Subcutaneous abdominal adipose tissue (tissue), 5 donors: ENCODE measurements around the gene PIK3AP1.
"Not testable (repeated sequence)": the region's sequence is repeated elsewhere in the genome, so short reads cannot be mapped to it uniquely, and the experiment has no call there.

Experiments
- H3K27ac ChIP-seq: one replicate; pipeline ENCODE4 v1.7.0; 2013; ENCODE audit warnings: low read depth, mild to moderate bottlenecking, inconsistent platforms, low read length, moderate library complexity
- H3K27me3 ChIP-seq, 5 donors: one replicate each; pipeline ENCODE4 v1.7.0; 2013; ENCODE audit warnings: low read length in 5 of 5, inconsistent platforms in 1 of 5; ENCODE audit not compliant: control insufficient read depth in 5 of 5, insufficient read depth in 4 of 5
- H3K36me3 ChIP-seq, 5 donors: one replicate each; pipeline ENCODE4 v1.7.0; 2013; ENCODE audit warnings: low read length in 5 of 5; ENCODE audit not compliant: control insufficient read depth in 5 of 5, insufficient read depth in 5 of 5
- H3K4me1 ChIP-seq, 5 donors: one replicate each; pipeline ENCODE4 v1.7.0; 2013; ENCODE audit warnings: low read length in 5 of 5, mild to moderate bottlenecking in 3 of 5, moderate library complexity in 1 of 5; ENCODE audit not compliant: control insufficient read depth in 5 of 5, insufficient read depth in 5 of 5
- H3K4me3 ChIP-seq, 5 donors: one replicate each; pipeline ENCODE4 v1.7.0; 2013; ENCODE audit warnings: low read length in 5 of 5, low read depth in 1 of 5
- H3K9ac ChIP-seq, 5 donors: one replicate each; pipeline ENCODE4 v1.7.0; 2013; ENCODE audit warnings: low read length in 5 of 5, mild to moderate bottlenecking in 4 of 5, moderate library complexity in 3 of 5
- H3K9me3 ChIP-seq, 5 donors: one replicate each; pipeline ENCODE4 v1.7.0; 2013; ENCODE audit warnings: low read length in 5 of 5; ENCODE audit not compliant: control insufficient read depth in 5 of 5
- donor health status: healthy.
- donor health status: healthy.
- donor health status: healthy.
- donor health status: healthy.
- donor health status: healthy.

PIK3AP1 gene

GRCh38 chr10:96698305-96698704 lies 22.0 kb downstream of the PIK3AP1 start:
- peaks cover 0 to 12% (median 0%) of the 10 kb centered on the region in 5 donors for H3K4me1 ChIP-seq
- not testable (repeated sequence) for H3K27ac ChIP-seq, H3K27me3 ChIP-seq, H3K9me3 ChIP-seq, H3K9ac ChIP-seq, H3K36me3 ChIP-seq, H3K4me3 ChIP-seq

- no peak overlapping the region for H3K9ac ChIP-seq
- no peak overlapping the region for H3K4me3 ChIP-seq
- peaks cover 0 to 12% (median 0%) of the 10 kb centered on the region in 5 donors for H3K4me1 ChIP-seq
- peaks cover 0 to 3% (median 0%) of the 10 kb centered on the region in 5 donors for H3K27me3 ChIP-seq
- no peaks in the 10 kb centered on the region for H3K36me3 ChIP-seq
- no peak overlapping the region for H3K27ac ChIP-seq
- no peaks in the 10 kb centered on the region for H3K9me3 ChIP-seq
Observed at GRCh38 chr10:96697438-96697837, 22.9 kb downstream of the PIK3AP1 start.

- Histone ChIP-seq H3K27ac (no peak overlapping the region), H3K4me3 (no peak overlapping the region), H3K9me3 (no peaks in the 10 kb centered on the region)
Observed at GRCh38 chr10:96696845-96697425, 23.4 kb downstream of the PIK3AP1 start.

GRCh38 chr10:96695975-96696634 lies 24.2 kb downstream of the PIK3AP1 start:
- H3K27ac ChIP-seq: no peak overlapping the region
- no peak overlapping the region for H3K9ac ChIP-seq

More at GRCh38 chr10:96696845-96697425, 23.4 kb downstream of the PIK3AP1 start:
- Histone ChIP-seq H3K9ac (no peak overlapping the region), H3K27me3 (peaks cover 0 to 3% (median 0%) of the 10 kb centered on the region in 5 donors), H3K4me1 (peaks cover 0 to 12% (median 0%) of the 10 kb centered on the region in 5 donors), H3K36me3 (no peaks in the 10 kb centered on the region)

GRCh38 chr10:96695366-96695765 lies 24.9 kb downstream of the PIK3AP1 start:
- H3K4me3 ChIP-seq: no peak overlapping the region
- H3K36me3 ChIP-seq: no peaks in the 10 kb centered on the region
- no peak overlapping the region for H3K9ac ChIP-seq
- no peaks in the 10 kb centered on the region for H3K9me3 ChIP-seq
- peaks cover 0 to 3% (median 0%) of the 10 kb centered on the region in 5 donors for H3K27me3 ChIP-seq
- H3K4me1 ChIP-seq: peaks cover 0 to 6% (median 0%) of the 10 kb centered on the region in 5 donors
- H3K27ac ChIP-seq: no peak overlapping the region

More at GRCh38 chr10:96695975-96696634, 24.2 kb downstream of the PIK3AP1 start:
- H3K4me3 ChIP-seq: no peak overlapping the region
- no peaks in the 10 kb centered on the region for H3K9me3 ChIP-seq
- H3K36me3 ChIP-seq: no peaks in the 10 kb centered on the region
- peaks cover 0 to 10% (median 0%) of the 10 kb centered on the region in 5 donors for H3K4me1 ChIP-seq
- peaks cover 0 to 3% (median 0%) of the 10 kb centered on the region in 5 donors for H3K27me3 ChIP-seq

- H3K4me3 ChIP-seq: no peak overlapping the region
- no peaks in the 10 kb centered on the region for H3K36me3 ChIP-seq
- no peaks in the 10 kb centered on the region for H3K4me1 ChIP-seq
- H3K27me3 ChIP-seq: peaks cover 0 to 3% (median 0%) of the 10 kb centered on the region in 5 donors
- H3K9me3 ChIP-seq: no peaks in the 10 kb centered on the region
- no peak overlapping the region for H3K27ac ChIP-seq
- H3K9ac ChIP-seq: no peak overlapping the region
Observed at GRCh38 chr10:96693431-96693830, 26.9 kb downstream of the PIK3AP1 start.

- no peaks in the 10 kb centered on the region for H3K9me3 ChIP-seq
- no peak overlapping the region for H3K9ac ChIP-seq
- no peak overlapping the region for H3K27ac ChIP-seq
- no peaks in the 10 kb centered on the region for H3K36me3 ChIP-seq
- no peak overlapping the region for H3K4me3 ChIP-seq
- H3K4me1 ChIP-seq: peaks cover 0 to 4% (median 0%) of the 10 kb centered on the region in 5 donors
- peaks cover 0 to 3% (median 0%) of the 10 kb centered on the region in 5 donors for H3K27me3 ChIP-seq
Observed at GRCh38 chr10:96692427-96692826, 27.9 kb downstream of the PIK3AP1 start.

- Histone ChIP-seq H3K36me3 (no peaks in the 10 kb centered on the region), H3K27ac (no peak overlapping the region), H3K9me3 (no peaks in the 10 kb centered on the region), H3K9ac (no peak overlapping the region), H3K27me3 (no peaks in the 10 kb centered on the region), H3K4me1 (peaks cover 0 to 5% (median 0%) of the 10 kb centered on the region in 5 donors), H3K4me3 (no peak overlapping the region)
Observed at GRCh38 chr10:96691761-96692160, 28.6 kb downstream of the PIK3AP1 start.

- H3K27me3 ChIP-seq: no peaks in the 10 kb centered on the region
- no peaks in the 10 kb centered on the region for H3K36me3 ChIP-seq
- H3K4me1 ChIP-seq: peaks cover 0 to 5% (median 0%) of the 10 kb centered on the region in 5 donors
- no peak overlapping the region for H3K27ac ChIP-seq
- H3K4me3 ChIP-seq: no peak overlapping the region
- no peak overlapping the region for H3K9ac ChIP-seq
- no peaks in the 10 kb centered on the region for H3K9me3 ChIP-seq
Observed at GRCh38 chr10:96690755-96691730, 29.3 kb downstream of the PIK3AP1 start.
